ENCODE results near the gene PM20D1.

Gene PM20D1

GRCh38 chr1:205787287-205787916, 62.5 kb downstream of the PM20D1 start:
- Histone ChIP-seq H3K4me3 (no peak overlapping the region), H3K9me3 (no peaks in the 10 kb centered on the region), H3K27me3 (ENCODE audit: low read depth) (no peaks in the 10 kb centered on the region), H3K4me1 (no peaks in the 10 kb centered on the region), H3K36me3 (replicated peaks) (peaks cover 16% of the 10 kb centered on the region)
- DNase-seq (ENCODE audit: low spot score in 2 of 2): no peak
- in situ Hi-C loops (cut with MboI; ENCODE audit: low sequenced_read_pairs): no loop called here

GRCh38 chr1:205786601-205787000, 63.3 kb downstream of the PM20D1 start:
- H3K27me3 ChIP-seq (ENCODE audit: low read depth): no peaks in the 10 kb centered on the region
- H3K4me3 ChIP-seq: no peak overlapping the region
- peaks cover 11% of the 10 kb centered on the region for H3K36me3 ChIP-seq (replicated peaks)
- no peaks in the 10 kb centered on the region for H3K9me3 ChIP-seq
- no peaks in the 10 kb centered on the region for H3K4me1 ChIP-seq
- no peak for DNase-seq (ENCODE audit: low spot score in 2 of 2)
- in situ Hi-C loops (cut with MboI; ENCODE audit: low sequenced_read_pairs): no loop called here

- no peaks in the 10 kb centered on the region for H3K4me1 ChIP-seq
- DNase-seq (ENCODE audit: low spot score in 2 of 2): no peak
- peaks cover 2% of the 10 kb centered on the region; the same call in 1 of the 2 replicates for H3K36me3 ChIP-seq (replicated peaks)
- no peaks in the 10 kb centered on the region for H3K9me3 ChIP-seq
- H3K4me3 ChIP-seq: no peak overlapping the region
- H3K27me3 ChIP-seq (ENCODE audit: low read depth): no peaks in the 10 kb centered on the region
- in situ Hi-C loops (cut with MboI; ENCODE audit: low sequenced_read_pairs): no loop called here
Measured at GRCh38 chr1:205785446-205785845, 64.5 kb downstream of the PM20D1 start.

- no peak for DNase-seq (ENCODE audit: low spot score in 2 of 2)
- Histone ChIP-seq H3K4me3 (no peak overlapping the region), H3K4me1 (no peaks in the 10 kb centered on the region), H3K9me3 (no peaks in the 10 kb centered on the region), H3K27me3 (ENCODE audit: low read depth) (no peaks in the 10 kb centered on the region), H3K36me3 (replicated peaks) (no peaks in the 10 kb centered on the region)
- in situ Hi-C loops (cut with MboI; ENCODE audit: low sequenced_read_pairs): no loop called here
Measured at GRCh38 chr1:205783904-205784303, 66.0 kb downstream of the PM20D1 start.

GRCh38 chr1:205783433-205783795, 66.5 kb downstream of the PM20D1 start:
- H3K36me3 ChIP-seq (replicated peaks): no peaks in the 10 kb centered on the region
- in situ Hi-C loops (cut with MboI; ENCODE audit: low sequenced_read_pairs): no loop called here

GRCh38 chr1:205782627-205783432, 67.1 kb downstream of the PM20D1 start:
- Histone ChIP-seq H3K36me3 (replicated peaks) (no peaks in the 10 kb centered on the region), H3K9me3 (no peaks in the 10 kb centered on the region), H3K27me3 (ENCODE audit: low read depth) (no peaks in the 10 kb centered on the region), H3K4me1 (no peaks in the 10 kb centered on the region), H3K4me3 (no peak overlapping the region)
- in situ Hi-C loops (cut with MboI; ENCODE audit: low sequenced_read_pairs): no loop called here
- no peak for DNase-seq (ENCODE audit: low spot score in 2 of 2)

More at GRCh38 chr1:205783433-205783795, 66.5 kb downstream of the PM20D1 start:
- no peak for DNase-seq (ENCODE audit: low spot score in 2 of 2)
- Histone ChIP-seq H3K9me3 (no peaks in the 10 kb centered on the region), H3K4me3 (no peak overlapping the region), H3K4me1 (no peaks in the 10 kb centered on the region), H3K27me3 (ENCODE audit: low read depth) (no peaks in the 10 kb centered on the region)

GRCh38 chr1:205780335-205780734, 69.6 kb downstream of the PM20D1 start:
- Histone ChIP-seq H3K4me1 (no peaks in the 10 kb centered on the region), H3K9me3 (no peaks in the 10 kb centered on the region), H3K27me3 (ENCODE audit: low read depth) (no peaks in the 10 kb centered on the region), H3K4me3 (no peak overlapping the region), H3K36me3 (replicated peaks) (no peaks in the 10 kb centered on the region)
- DNase-seq (ENCODE audit: low spot score in 2 of 2): no peak
- in situ Hi-C loops (cut with MboI; ENCODE audit: low sequenced_read_pairs): no loop called here

All from HAP-1 (cell line).